GM18517 (cell line): Measurements from ENCODE around the gene ASTL.

Experiments used
- ATAC-seq: cut with Tn5 transposase; IDR thresholded peaks from one replicate; pipeline ENCODE4 v1.9.1; 2021; ENCODE audit warnings: mild to moderate bottlenecking, moderate library complexity; ENCODE audit not compliant: unreplicated experiment

The ASTL gene

DNA sequence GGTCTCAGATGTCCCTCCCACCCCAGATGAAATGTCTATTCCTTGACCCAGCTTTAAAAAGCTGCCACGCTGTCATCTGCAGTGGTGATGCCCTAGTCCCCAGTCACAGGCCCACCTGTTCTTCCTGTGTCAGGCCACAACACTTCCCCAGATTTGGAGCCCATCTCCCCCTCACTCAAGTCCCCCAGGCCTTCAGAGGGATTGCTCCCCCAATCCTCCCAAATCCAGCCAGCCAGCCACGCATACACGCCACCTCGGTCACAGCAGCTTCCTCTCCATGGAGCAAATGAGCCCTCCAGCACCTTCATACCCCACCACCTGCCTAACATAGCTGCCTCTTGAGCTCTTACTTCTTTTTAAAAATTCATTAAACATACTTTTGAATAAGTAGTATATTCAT is 7.8 kb downstream of the ASTL start:
- no peak for ATAC-seq

DNA sequence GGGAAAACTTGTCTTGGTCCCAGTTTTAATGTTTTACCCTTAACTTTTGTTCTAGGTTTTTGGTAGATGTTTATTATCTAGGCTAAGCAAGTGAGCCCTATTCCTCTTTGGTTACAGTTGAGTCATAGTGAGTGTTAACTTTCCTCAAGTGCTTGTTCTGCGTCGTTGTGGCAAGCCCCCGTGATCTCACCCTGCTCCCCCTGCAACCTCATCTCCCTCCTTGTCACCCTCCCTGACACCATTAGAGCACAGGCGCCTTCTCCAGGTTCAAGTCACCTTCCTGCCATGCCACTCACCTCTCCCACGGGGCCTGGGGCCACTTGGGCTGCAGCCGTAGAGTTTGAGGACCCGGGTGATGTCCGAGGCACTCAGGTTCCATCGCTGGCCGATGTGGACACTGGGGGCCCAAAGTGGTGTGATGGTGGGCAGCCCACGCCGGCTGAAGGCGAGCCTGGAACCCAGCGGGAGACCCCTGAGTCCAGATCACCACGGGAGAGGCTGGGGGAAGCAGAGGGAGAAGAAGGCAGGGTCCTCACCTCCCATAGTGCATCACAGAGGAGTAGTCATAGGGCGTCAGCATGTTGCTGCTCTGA is 8.7 kb downstream of the ASTL start:
- ATAC-seq, result no peak

DNA sequence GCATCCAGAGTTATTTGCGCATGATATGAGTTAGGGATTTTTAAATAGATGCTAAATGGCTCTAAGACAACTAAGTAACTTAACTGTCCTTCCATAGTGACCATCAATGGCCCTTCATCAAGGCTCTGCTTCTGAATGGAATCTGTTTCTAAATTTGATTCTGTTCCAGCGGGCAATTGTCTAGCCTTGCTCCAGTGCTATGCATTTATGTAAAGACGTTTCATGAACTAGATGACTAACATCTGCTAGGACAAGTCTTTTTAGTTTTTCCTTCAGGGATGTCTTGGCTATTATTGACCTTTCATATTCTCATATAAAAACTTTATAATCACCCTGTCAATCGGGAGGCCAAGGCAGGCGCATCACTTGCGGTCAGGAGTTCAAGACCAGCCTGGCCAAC is 9.8 kb downstream of the ASTL start:
- ATAC-seq, result no peak

DNA sequence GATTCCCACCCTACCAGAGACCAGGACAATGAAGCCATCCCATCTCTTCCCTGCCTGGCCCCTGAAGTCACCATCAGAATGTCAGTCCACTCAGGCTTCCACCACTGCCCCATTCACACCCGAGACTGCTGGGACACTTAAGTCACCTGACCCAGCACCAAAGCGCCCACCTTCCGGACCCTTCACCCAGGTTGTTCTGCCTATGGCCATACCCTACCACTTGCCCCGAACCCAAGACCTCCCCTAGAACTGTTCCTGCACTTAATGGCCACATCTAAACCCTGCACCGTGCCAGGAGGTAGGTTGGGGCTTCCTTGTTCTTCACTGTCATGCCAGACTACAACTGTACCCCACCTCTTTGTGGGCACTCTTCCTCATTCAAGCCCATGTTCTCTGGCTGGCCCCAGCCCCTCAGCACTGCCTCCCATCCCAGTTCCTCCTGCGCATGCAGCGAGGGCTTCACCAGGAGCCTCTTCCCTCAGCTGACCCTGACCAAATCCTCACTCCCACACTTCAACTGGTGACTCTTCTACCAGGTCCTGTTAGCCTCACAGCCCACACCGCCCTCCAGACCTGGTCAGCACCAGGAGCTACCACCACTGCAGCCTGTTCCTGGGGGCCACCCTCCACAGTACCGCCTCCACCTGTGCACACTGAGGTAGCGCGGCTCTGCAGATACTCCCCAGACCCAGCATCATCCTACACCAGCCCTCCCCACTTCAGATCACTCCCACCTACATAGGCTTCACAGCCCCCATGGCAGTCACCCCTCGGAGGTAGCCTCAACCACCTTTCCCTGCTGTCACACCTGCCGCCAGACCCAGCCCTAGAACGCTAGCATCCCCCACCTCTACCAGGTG is 13.7 kb downstream of the ASTL start:
- no peak for ATAC-seq

DNA sequence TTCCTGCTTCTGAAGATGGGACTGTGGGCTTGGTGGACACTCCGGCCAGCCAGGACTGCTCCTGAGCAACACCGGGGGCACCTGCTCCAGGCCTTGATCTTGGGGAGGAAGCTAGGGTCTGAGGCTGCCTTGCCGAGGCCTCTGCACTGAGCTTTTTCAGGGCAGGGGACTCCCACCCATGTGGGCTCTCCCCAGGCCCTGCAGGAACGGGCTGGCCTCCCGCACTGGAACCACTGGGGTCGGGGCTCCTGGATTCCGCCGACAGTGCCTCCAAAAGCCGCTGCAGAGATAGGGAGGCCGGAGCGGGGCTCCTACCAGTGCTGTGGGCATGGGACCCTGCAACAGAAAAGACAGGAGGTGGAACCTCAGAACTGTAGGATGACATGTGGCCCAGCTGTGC is 14.4 kb downstream of the ASTL start:
- ATAC-seq, result no peak

DNA sequence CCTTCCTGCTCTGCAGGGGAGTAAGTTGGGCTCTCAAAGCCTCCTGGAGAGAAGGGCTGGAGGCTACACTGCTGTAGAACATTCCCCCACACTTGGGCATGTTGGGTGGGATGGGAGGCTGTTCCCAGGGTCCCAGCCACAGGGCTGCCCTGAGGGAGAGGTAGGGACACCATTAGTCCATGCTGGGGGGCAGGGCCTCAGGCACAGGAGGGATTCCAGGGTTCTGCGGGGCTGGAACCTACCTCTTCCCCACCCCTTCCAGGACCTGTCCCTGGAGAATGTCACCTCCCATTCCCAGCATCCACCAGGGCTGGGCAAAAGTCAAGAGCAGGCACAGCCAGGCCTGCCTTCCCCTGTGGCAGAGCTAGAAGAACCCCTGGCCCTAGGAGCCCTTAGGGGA is 15.0 kb downstream of the ASTL start:
- ATAC-seq, result no peak

DNA sequence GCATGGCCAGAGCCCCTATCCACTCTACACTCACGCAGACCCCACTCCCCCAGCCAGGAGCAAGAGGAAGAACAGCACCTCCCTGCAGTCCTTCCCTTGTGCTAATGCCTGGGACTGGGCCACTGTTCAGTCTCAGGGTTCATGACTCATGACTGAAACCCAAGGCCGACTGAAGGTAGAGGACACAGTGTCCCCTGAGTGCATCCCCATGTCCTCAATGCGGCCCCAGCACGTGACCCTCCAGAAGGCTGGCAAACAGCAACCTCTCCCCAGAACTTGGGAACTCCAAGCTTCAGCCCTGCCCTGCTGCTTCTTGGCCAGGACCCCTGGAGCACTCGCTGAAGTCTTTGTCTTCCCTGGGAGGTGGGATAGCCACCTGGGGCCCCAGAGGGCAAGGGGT is 15.9 kb downstream of the ASTL start:
- no peak for ATAC-seq

DNA sequence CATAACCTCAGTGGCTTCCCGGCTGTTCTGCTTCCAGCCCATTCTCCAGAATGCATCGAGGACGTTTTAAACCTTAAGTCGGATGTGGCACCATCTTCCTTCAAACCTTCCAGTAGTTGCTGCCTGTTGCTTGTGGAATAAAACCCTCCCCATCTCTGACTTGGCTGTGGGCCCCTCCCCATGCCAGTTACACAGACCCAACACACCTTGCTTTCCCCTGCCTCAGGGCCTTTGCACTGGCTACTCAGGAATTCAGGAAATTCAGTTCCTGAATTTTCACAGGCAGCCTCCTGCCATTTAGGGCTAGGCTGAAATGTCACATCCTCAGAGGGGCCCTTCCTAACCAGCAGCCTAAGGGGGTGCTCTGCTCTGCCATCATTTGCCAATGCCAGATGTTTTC is 16.9 kb downstream of the ASTL start:
- ATAC-seq, result no peak

DNA sequence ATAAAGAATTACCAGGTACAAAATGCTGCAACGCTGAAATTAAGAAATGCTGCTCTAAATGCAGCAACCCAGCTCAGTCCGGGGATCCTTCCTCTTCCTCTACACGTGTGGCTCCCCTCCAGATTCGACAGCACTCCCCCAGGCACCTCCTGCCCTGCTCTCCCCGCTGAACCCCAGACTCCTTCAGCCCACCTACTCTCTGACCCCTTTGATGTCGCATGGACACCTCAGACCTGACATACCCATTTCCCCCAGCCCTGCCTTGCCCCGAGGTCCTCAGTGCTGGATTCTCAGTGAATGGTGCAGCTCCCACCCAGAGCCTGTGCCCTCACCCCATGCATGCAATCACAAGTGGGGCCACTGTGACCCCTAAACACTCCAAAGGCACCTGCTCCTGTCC is 17.3 kb downstream of the ASTL start:
- no peak for ATAC-seq

DNA sequence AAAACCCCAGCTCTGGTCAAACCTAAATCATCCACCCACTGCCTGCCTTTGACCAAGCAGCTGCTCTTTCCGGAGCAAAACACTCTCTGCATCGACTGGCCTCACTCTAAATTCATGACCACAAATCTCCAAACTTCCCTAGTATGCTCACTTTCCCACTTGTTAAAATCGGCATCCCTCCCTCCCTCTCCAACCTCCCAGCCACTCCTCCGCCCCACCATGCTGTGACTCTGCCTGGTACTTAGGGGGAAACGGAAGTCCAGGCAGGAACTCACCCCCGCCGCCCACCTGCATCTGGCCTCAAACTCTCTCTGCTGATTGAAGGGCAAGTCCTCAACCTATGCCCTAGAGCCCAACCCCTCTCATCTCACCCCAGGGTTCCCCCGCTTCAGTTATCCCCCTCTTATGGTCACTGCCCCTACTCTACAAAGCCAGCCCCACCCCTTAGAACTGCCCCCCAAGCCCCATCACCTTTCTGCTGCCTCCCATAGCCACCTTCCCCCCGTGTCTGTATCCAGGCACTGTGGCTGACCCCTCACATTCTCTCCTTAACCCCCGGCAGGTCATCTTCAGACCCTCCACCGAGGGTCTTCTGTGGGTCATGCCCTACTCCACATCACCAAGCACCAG is 18.1 kb downstream of the ASTL start:
- no peak for ATAC-seq

DNA sequence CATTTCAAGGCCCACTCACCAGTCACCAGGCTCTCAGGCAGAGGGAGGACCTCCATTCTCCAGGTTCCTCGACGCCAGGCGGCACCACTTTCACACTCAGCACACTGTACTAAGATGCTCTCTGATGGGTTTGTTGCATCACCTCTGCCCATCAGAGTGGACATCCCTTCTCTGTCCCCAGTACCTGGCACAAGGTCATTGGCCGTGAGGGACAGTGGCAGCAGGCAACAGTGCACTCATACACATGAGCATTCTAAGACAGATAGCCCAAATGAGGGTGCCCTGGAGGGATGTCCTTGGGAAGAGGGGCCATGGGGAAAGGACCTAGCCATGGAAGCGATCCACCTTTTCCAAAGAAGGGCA is 18.9 kb downstream of the ASTL start:
- ATAC-seq, result no peak

DNA sequence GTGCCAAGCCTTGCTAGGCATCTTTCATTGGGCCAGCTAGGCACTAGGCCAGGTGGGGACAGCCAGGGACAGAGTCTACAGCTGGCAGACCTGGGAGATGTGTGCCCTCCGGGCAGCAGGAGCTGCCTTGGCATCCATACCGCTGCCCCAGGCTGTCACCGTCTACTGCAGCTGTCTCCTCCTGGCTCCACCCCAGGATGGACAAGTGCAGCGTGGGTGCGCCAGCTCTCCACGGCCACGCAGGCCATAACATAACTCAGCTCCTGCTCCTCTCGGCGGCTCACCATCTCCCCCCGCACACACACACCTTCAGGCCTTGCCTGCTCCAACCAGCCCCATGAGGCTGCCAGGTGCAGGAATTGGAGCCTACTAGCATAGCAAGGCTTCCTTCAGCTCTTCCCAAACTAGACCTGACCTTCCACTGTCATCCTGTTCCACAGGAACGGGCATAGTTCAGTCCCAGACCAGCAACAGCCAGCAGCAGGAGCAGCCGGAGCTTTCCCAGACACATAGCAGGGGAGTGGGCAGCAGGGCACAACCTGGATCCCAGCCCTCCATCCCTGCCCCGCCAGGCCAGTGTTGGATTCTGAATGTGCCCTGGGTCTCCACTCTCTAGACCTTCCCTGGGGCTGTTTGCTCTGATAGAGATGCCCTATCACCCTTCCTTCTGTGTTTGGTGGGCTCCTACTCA is 19.5 kb downstream of the ASTL start:
- ATAC-seq, result no peak

DNA sequence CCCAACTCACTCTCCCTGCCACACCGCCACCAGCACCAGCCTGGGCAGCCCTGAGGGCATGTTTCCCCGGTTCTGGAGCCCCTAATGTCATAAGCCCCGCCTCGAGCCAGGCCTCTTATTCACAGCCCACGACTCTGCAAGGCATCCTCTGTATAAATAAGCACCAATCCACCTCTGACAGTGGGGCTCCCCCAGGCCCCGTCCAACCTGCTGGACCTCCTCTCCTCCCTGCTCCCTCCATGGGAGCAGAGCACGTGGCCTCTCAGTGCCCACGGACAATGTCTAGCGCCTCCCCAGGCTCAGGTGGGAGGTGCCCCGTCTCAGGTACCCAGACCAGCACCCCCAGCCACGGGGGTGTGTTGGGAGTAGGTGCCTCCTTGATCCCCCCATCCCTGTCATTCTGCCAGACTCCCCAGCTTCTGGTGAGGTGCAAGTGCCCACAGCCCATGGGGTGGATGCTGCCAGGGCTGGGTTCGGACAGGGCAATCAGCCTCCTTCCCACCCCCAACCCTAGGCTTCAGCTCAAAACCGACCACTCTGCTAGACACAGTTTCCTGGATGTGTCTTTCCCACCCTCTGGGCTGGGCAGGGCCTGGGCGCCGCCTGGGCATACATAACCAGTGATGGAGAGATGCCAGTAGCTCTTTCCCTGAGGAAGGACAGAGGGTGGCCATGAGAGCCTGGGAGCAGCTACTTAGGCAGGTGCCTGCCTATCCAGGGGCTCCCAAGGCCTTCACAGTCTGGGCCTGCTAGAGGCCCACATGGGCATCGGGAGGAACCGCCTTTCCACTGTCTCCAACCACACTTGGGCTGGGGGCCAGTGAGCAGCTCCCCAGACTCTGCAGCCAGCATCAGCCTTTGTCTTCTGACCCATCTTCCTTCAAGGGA is 20.4 kb downstream of the ASTL start:
- no peak for ATAC-seq

DNA sequence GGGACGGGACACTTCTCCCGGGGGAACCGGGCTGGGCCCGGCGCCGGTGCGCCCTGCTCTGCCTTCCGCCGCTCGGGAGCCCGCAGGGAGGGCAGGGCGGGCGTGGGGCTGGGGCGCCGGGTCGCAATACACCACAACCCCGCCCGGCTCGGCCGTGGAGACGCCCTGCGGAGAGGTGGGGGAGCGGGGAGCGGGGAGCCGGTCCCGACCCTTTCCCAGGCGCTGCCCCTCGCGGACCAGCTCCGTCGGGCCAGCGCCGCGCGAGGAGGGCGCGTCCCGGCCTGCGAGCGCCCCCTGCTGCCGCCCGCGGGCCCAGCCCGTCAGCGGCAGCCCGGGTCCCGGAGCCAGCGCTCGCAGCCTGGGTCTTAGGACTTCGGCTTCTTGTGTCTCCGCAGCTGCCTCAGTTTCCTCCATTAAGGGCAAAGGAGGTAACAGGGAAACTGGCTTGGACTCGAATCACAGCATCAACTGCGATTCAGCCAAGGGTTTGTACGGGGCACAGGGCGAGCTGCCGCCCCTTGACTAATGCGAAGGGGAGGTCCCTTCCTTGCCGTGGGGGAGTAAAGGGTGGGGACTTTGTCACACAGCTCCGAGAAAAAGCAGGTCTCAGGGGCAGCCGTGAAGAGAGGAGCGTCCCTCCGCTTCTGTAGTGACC is 21.3 kb downstream of the ASTL start:
- ATAC-seq, result peak; percentile 61

DNA sequence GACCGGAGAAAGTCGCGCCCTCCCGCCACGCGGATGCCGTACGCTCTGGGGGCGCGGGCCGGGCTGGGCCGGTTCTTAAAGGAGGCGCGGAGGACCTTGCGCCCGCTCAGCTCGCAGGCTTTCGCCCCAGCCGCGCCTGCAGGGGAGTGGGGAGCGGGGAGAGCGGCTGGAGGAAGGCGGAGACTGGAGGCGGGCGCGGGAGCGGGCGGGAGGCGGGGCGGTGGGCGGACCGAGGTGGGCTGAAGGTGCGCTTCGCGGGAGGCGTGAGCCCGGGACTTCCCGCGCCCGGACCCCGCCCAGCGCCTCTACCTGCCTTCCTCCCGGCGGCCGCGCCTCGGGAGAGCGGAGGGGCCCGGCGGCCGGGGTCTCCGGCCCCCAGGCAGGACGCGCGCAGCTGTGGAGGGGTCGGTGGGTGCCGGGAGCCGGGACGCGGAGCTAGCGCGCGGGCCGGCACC is 21.9 kb downstream of the ASTL start, which contains the start of gene ADRA2B:
Gene ADRA2B (minus strand): TSS at position 148 of the 455 bp plus-strand sequence. CDS start 422 bp downstream, outside the sequence.
- peak; percentile 31 for ATAC-seq

DNA sequence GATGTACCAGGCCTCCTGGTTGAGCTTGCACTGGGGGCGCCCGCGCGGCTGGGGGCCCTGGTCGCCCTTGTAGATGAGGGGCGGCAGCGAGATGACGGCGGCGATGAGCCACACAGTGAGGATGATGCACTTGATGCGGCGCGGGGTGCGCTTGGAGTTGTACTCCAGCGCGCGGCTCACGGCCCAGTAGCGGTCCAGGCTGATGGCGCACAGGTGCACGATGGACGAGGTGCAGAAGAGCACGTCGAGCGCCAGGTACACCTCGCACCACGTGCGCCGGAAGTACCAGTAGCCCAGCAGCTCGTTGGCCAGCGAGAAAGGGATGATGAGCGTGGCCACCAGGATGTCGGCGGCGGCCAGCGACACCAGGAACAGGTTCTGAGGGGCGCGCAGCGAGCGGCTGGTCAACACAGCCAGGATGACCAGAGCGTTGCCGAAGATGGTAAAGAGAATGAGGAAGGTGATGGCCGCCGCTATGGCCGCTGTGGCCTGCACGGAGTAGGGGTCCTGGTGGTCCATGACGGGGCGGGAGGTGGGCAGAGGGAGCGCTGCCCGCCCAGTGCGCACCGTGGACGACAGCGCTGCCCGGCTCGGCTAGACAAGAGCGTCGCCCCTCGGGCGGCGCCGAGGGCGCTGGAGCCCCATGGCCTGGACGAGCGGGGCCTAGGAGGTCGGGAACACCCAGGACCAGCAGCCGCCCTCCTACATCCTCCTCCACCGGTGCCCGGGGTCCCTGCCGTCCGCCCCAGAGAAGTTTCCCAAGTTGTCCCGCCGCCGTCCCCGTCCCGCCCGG is 22.5 kb downstream of the ASTL start:
- no peak for ATAC-seq

DNA sequence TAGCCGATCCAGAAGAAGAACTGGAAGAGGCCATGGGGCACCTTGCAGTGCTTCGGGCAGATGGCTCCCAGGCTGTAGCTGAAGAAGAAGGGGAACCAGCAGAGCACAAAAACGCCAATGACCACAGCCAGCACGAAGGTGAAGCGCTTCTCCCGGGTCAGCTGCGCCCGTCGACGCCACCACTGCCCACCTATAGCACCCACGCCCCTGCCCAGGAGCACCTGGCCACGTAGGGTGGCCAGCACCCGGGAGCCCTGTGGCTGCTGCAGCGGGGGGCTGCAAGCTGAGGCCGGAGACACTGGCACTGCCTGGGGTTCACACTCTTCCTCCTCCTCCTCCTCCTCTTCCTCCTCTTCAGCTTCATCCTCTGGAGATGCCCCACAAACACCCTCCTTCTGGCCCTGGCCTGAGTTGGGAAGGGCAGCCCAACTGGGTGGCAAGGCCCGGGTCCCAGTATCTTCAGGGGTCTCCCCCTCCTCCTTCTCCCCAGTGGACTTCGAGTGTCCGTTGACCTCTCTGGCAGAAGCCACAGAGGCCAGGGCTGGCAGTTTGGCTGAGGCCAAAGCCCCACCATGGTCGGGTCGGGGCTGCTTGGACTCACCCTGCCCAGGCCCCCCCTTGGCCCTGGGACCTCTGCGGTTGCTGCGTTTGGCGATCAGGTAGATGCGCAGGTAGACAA is 23.3 kb downstream of the ASTL start:
- ATAC-seq, result no peak

DNA sequence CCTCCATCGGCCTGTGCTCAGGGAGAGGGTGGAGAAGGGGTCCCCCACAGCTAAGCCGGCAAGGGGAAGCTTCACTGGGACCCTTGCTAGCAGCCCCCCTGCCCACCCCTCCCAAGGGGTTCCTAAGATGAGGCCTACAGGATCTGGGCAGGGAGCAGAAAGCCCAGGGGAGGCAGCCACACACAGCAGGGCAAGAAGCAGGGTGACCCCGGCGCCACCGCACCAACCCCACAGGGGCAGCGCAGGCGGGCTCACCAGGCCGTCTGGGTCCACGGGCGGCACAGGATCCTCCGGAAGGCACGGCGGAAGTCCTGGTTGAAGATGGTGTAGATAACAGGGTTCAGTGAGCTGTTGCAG is 23.8 kb downstream of the ASTL start:
- no peak for ATAC-seq

DNA sequence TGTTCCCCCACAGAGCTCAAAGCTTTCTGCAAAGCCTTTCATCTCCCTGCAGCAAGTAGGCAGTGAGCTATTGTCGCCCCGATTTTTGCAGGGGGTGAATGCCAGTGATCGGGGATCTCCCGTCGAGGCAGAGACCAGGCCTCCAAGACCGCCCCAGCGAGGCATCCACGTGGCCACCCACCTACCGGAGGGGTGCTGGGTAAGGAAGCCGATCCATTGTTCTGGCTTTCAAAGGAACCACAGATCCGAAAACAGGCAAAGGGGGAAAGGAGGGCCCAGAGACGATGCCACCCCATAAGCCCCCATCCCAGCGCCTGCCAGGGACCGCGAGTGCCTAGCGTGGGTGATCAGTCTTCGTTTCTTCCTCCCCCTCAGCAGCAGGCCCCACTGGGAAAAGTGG is 24.4 kb downstream of the ASTL start:
- ATAC-seq, result no peak
